Measurements from ENCODE around the gene NDUFA8.

NDUFA8 gene

DNA sequence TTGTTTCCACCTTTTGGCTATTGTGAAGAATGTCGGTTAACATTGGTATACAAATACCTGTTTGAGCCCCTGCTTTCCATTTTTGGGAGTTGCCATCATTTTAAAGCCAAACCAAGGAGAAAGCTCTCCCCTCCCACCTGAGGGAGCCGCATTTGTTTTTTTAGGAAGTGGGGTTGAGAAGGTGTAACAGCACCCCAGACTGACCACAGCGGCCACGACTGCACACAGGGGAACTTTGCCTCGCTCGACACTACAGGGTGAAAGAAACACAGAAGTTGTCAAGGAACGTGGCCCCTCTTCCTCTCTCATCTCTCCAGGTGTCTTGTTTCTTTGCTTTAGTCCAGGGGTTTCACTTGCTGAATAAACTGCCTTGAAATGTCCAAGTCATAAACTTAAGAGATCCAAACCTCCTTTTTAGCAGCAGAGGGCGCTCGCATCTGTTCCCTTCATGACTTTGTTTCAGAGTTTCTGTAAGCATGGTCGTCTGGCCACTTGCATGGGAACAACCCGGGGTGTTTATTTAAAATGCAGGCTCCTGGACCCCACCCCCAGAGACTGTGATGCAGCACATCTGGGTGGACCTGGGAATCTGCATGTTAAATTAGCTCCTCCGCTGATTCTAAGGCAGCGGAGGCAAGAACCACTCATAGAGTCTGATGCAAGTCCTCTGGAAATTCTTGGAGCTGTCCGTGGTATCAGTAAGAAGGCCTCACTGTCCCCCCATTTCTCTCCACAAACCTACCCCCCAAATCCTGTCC lies 64.4 kb downstream of the NDUFA8 start:
- ChIA-PET POLR2A (no interaction called here), CTCF (interaction anchor here (0.7 to 5.8 kb wide), 11 partner anchors 12 to 268 kb away, joined by 3 to 150 read pairs (median 3); no protein-coding TSS in a partner anchor)
- TF ChIP-seq CTCF (IDR thresholded peaks at IDR 0.05; ENCODE audit: control extremely low read depth, extremely low read depth, low read depth, missing control alignments), result peak; percentile 72
- DNase-seq (ENCODE audit: extremely low spot score), result peak; percentile 52

All from GM10248 (cell line).